Effector memory CD8-positive, alpha-beta T cell (primary cell): ENCODE results near the gene SRD5A1.

Experiments used
- ATAC-seq: fragments of 150-1000 bp; cut with Tn5 transposase; replicated peaks from 2 replicates; pipeline ENCODE4 v1.10.0; 2021; ENCODE audit warnings: mild to moderate bottlenecking, moderate library complexity
- DNase-seq, 3 experiments: peaks; one replicate each; pipeline ENCODE4 v3.0.0; 2021
- H3K27ac Mint-ChIP-seq, 2 donors: one replicate each; pipeline ENCODE4 v1.8.0; 2022; ENCODE audit warnings: mild to moderate bottlenecking in 2 of 2, mixed read lengths in 2 of 2, moderate library complexity in 2 of 2
- H3K27me3 Mint-ChIP-seq, 2 donors: one replicate each; pipeline ENCODE4 v1.8.0; 2022; ENCODE audit warnings: mixed read lengths in 2 of 2
- H3K36me3 Mint-ChIP-seq: one replicate; pipeline ENCODE4 v1.8.0; 2022; ENCODE audit warnings: mild to moderate bottlenecking, moderate library complexity, mixed read lengths; ENCODE audit not compliant: insufficient read depth
- H3K4me1 Mint-ChIP-seq, 2 donors: one replicate each; pipeline ENCODE4 v1.8.0; 2022; ENCODE audit warnings: low read depth in 2 of 2, mixed read lengths in 2 of 2
- H3K4me3 Mint-ChIP-seq, 2 donors: one replicate each; pipeline ENCODE4 v1.8.0; 2022; ENCODE audit warnings: mild to moderate bottlenecking in 2 of 2, mixed read lengths in 2 of 2, moderate library complexity in 2 of 2
- H3K9me3 Mint-ChIP-seq, 2 donors: one replicate each; pipeline ENCODE4 v1.8.0; 2022; ENCODE audit warnings: mixed read lengths in 2 of 2

Gene SRD5A1

DNA sequence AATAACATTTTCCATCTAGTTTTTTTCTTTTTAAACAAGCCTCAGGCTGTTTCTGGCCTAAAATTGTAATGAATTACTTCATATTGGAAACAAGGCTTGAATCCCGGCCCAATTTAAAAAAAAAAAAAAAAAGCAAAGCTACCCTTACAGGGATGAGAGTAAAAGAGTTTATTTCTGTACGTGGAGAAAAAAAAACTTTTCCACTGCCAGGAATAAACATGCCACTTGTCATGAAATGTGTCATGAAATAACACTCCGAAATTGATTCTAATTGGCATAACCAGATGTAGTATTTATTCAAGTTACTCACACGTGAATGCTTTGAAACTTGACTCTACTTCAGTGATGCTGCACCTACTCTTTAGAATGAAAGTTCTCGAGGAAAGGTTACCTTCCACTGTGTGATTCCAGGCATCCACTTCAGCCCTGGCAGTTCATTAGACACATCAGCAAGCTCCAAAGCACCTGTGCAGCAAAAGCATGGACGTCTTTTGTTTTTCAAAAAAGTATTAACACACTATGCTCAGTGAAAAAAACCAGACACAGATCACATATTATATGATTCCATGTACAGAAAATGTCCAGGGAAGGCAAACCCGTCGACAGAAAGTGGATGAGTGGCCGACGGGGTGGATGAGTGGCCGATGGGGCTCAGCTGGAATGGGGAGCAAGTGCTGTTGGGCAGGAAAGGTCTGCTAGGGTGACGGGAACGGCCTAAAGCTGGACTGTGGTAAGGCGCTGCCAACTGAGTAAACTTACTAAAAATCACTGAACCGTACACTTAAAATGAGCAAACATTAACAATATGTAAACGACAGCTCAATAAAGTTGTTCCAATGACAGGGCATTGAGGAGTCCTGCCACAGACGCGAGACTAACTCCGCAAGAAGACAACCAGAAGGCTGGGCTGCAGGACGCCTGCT is 21.6 kb upstream of the SRD5A1 start:
- H3K4me1 Mint-ChIP-seq = peaks cover 12 to 28% of the 10 kb centered on the region in 2 donors
- no peak overlapping the region for H3K4me3 Mint-ChIP-seq
- H3K9me3 Mint-ChIP-seq = no peaks in the 10 kb centered on the region
- H3K36me3 Mint-ChIP-seq = peaks cover 96% of the 10 kb centered on the region
- ATAC-seq (no peak), DNase-seq (no peak)
- no peaks in the 10 kb centered on the region for H3K27me3 Mint-ChIP-seq
- H3K27ac Mint-ChIP-seq = peak overlapping the region in 1 of 2 donors; percentile 19

GRCh38 chr5:6615034-6615815 is 18.0 kb upstream of the SRD5A1 start:
- H3K27me3 Mint-ChIP-seq = no peaks in the 10 kb centered on the region
- DNase-seq (no peak), ATAC-seq (no peak)
- H3K36me3 Mint-ChIP-seq = peaks cover 89% of the 10 kb centered on the region
- peaks cover 12 to 28% of the 10 kb centered on the region in 2 donors for H3K4me1 Mint-ChIP-seq
- H3K27ac Mint-ChIP-seq = no peak overlapping the region
- H3K9me3 Mint-ChIP-seq = no peaks in the 10 kb centered on the region
- no peak overlapping the region for H3K4me3 Mint-ChIP-seq

DNA sequence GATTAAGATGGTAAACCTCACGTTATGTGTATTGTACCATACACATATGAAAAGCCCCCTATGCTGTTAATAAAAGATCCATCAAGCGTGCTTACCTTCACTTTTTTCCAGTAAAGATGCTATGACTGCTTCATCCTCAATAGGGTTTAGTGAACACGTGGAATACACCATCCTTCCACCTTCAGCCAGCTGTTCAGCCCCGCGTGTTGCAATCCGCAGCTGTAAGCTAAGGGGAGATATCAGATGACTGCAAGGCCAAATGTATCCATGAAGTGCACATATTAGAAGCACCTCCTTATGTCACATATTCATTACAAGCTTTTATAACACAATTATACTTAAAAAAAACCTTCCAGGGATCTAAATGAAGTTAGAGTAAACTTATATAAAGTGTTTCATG is 16.6 kb upstream of the SRD5A1 start:
- H3K4me1 Mint-ChIP-seq = peaks cover 14 to 28% of the 10 kb centered on the region in 2 donors
- H3K4me3 Mint-ChIP-seq = no peak overlapping the region
- H3K27ac Mint-ChIP-seq = no peak overlapping the region
- ATAC-seq (no peak), DNase-seq (no peak)
- H3K27me3 Mint-ChIP-seq = no peaks in the 10 kb centered on the region
- no peaks in the 10 kb centered on the region for H3K9me3 Mint-ChIP-seq
- peaks cover 88% of the 10 kb centered on the region for H3K36me3 Mint-ChIP-seq

GRCh38 chr5:6623228-6623627 is 10.0 kb upstream of the SRD5A1 start:
- Mint-ChIP-seq H3K27ac (no peak overlapping the region), H3K27me3 (no peaks in the 10 kb centered on the region), H3K4me1 (peaks cover 12 to 23% of the 10 kb centered on the region in 2 donors), H3K9me3 (peaks cover 0 to 3% of the 10 kb centered on the region in 2 donors), H3K36me3 (peaks cover 87% of the 10 kb centered on the region), H3K4me3 (no peak overlapping the region)
- no peak for ATAC-seq
- DNase-seq = no peak

GRCh38 chr5:6623941-6624340 is 9.3 kb upstream of the SRD5A1 start:
- H3K27me3 Mint-ChIP-seq = no peaks in the 10 kb centered on the region
- ATAC-seq = no peak
- peaks cover 0 to 3% of the 10 kb centered on the region in 2 donors for H3K9me3 Mint-ChIP-seq
- no peak overlapping the region for H3K4me3 Mint-ChIP-seq
- peaks cover 90% of the 10 kb centered on the region for H3K36me3 Mint-ChIP-seq
- no peak for DNase-seq
- H3K27ac Mint-ChIP-seq = no peak overlapping the region
- H3K4me1 Mint-ChIP-seq = peaks cover 12 to 23% of the 10 kb centered on the region in 2 donors

DNA sequence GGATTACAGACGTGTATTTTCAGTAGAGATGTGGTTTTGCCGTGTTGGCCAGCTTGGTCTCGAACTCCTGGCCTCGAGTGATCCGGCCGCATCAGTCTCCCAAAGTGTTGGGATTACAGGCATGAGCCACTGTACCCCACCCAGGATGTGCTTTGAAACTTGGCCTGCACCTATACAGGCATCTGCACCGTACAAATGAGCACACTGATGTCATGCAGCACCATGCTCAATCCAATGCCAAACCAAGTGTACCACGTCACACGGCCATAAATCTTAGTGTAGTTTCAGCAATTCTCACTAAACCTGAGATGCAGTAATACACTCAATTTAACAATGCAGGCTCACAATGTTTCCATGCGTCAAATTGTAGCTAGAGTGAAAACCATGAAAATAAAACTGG is 6.7 kb upstream of the SRD5A1 start:
- ATAC-seq = no peak
- Mint-ChIP-seq H3K4me3 (no peak overlapping the region), H3K27me3 (no peaks in the 10 kb centered on the region), H3K27ac (peak overlapping the region in 1 of 2 donors; percentile 51), H3K9me3 (peaks cover 0 to 3% of the 10 kb centered on the region in 2 donors), H3K4me1 (peaks cover 26 to 40% of the 10 kb centered on the region in 2 donors), H3K36me3 (peaks cover 87% of the 10 kb centered on the region)
- no peak for DNase-seq

DNA sequence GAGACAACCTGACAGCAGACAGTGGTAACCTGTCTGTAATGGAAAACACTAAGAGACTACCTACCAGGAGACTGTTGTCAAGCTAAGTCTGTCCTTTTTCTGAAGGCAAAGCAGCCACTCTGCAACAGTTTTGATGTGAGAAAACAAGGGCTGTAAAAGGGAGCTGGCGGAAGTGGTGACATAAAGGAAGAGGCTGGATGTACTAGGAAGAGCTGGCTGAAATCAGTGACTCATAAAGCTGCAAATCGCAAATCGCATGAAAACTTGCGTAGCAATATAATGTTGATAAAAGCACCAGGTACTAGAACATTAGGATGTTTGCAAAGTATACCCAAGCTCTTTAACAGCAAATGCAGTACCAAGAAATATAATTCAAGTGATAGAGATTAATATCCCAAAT is 1.8 kb upstream of the SRD5A1 start:
- ATAC-seq (no peak), DNase-seq (no peak)
- peaks cover 35 to 41% of the 10 kb centered on the region in 2 donors for H3K4me1 Mint-ChIP-seq
- H3K36me3 Mint-ChIP-seq = peaks cover 48% of the 10 kb centered on the region
- no peaks in the 10 kb centered on the region for H3K9me3 Mint-ChIP-seq
- peak overlapping the region; percentile 22 to 97 for H3K27ac Mint-ChIP-seq
- H3K4me3 Mint-ChIP-seq = peak overlapping the region; percentile 93
- no peaks in the 10 kb centered on the region for H3K27me3 Mint-ChIP-seq

- ATAC-seq (no peak), DNase-seq (no peak)
- Mint-ChIP-seq H3K4me3 (peak overlapping the region; percentile 93), H3K27me3 (no peaks in the 10 kb centered on the region), H3K36me3 (peaks cover 42% of the 10 kb centered on the region), H3K4me1 (peaks cover 41 to 42% of the 10 kb centered on the region in 2 donors), H3K27ac (peak overlapping the region; percentile 97 to 98), H3K9me3 (no peaks in the 10 kb centered on the region)
Observed at GRCh38 chr5:6632324-6632887, 834 bp upstream of the SRD5A1 start.

DNA sequence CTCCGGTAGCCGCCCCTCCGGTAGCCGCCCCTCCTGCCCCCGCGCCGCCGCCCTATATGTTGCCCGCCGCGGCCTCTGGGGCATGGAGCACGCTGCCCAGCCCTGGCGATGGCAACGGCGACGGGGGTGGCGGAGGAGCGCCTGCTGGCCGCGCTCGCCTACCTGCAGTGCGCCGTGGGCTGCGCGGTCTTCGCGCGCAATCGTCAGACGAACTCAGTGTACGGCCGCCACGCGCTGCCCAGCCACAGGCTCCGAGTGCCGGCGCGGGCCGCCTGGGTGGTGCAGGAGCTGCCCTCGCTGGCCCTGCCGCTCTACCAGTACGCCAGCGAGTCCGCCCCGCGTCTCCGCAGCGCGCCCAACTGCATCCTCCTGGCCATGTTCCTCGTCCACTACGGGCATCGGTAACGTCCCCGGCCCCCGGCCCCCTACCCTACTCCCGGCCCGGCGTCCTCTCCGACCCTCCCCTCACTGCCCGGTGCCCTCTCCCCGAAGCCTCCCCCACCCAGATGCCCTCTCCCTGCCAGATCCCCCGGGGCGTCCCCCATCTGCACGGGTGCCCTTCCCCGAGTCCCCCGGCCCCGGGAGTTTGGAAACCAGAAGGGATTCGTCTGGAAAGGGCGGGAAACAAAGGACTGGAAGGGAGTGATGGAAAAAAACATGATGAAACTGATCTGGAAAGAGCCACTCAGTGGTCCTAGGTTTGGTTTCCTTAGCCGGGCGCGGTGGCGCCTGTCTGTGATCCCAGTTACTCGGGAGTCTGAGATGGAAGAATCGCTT is 417 bp downstream of the SRD5A1 start:
- H3K27ac Mint-ChIP-seq = peak overlapping the region; percentile 97 to 98
- H3K27me3 Mint-ChIP-seq = no peaks in the 10 kb centered on the region
- H3K36me3 Mint-ChIP-seq = peaks cover 33% of the 10 kb centered on the region
- ATAC-seq (peak; percentile 60), DNase-seq (no peak)
- H3K4me1 Mint-ChIP-seq = peaks cover 39 to 42% of the 10 kb centered on the region in 2 donors
- no peaks in the 10 kb centered on the region for H3K9me3 Mint-ChIP-seq
- H3K4me3 Mint-ChIP-seq = peak overlapping the region; percentile 93

GRCh38 chr5:6634306-6634705 is 1.1 kb downstream of the SRD5A1 start:
- Mint-ChIP-seq H3K9me3 (no peaks in the 10 kb centered on the region), H3K4me1 (peaks cover 38 to 41% of the 10 kb centered on the region in 2 donors), H3K27me3 (no peaks in the 10 kb centered on the region), H3K36me3 (peaks cover 26% of the 10 kb centered on the region), H3K27ac (peak overlapping the region; percentile 87 to 91), H3K4me3 (peak overlapping the region; percentile 93)
- no peak for DNase-seq
- ATAC-seq = no peak

DNA sequence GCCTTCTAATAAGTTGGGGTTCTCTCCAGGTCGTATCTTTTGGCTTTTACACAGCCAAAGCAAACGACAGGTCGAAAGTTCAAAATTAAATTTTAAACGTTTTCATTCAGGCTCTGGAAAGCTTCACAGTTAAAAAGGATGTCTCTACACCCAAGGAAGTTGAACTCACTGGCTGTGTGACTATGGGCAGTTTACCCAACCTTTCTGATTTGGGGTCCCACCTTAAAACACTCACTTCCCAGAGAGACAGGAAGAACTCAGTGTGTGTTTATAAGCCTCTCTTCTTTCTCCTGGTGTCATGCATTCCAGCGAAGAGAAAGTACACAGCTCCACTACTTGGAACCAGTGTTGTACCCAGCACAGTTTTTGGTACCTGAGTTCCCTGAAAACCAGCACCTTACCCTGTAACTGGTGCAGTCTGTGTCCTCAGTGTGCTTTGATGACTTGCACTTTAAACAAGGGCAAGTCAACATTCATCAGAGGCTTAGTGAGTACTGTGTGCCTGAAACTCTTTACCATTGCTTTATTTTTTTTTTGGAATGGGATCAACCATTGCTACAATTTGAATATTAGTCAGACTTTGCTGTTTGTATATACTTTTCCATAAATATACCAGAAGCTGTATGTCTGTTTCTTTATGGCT is 1.7 kb downstream of the SRD5A1 start:
- peak overlapping the region; percentile 93 for H3K4me3 Mint-ChIP-seq
- H3K36me3 Mint-ChIP-seq = peaks cover 20% of the 10 kb centered on the region

DNA sequence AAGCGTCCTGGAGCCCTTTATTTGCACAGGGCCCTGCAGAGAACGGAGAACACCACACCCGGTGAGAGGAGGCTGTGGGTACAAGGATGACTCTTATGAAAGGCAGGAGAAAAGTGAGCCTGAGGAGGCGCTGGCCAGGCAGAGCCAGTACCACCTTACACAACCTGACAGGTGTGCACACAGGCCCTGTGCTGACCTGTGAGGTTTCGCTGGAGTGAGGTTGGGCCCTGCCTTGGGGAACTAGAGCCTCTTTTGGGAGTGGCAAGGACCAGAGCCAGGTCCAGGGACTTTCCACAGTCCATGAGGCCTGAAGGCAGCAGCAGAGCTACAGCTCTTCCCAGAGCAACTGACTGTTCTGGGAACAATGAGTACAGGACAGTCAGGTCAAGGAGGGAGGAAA is 3.1 kb downstream of the SRD5A1 start:
- no peak for ATAC-seq
- Mint-ChIP-seq H3K4me1 (peaks cover 24 to 26% of the 10 kb centered on the region in 2 donors), H3K27ac (no peak overlapping the region), H3K9me3 (no peaks in the 10 kb centered on the region), H3K36me3 (peaks cover 10% of the 10 kb centered on the region), H3K27me3 (no peaks in the 10 kb centered on the region), H3K4me3 (no peak overlapping the region)
- DNase-seq = no peak

More for the DNA sequence above, 1.7 kb downstream of the SRD5A1 start:
- DNase-seq (no peak), ATAC-seq (no peak)
- peaks cover 32 to 36% of the 10 kb centered on the region in 2 donors for H3K4me1 Mint-ChIP-seq
- H3K27ac Mint-ChIP-seq = peak overlapping the region in 1 of 2 donors; percentile 87
- no peaks in the 10 kb centered on the region for H3K27me3 Mint-ChIP-seq
- H3K9me3 Mint-ChIP-seq = no peaks in the 10 kb centered on the region
